GM13977 (cell line): Measurements from ENCODE around the gene RASL11B.

Experiments used
- DNase-seq: peaks from one replicate; pipeline ENCODE4 v3.0.0; 2012; ENCODE audit warnings: low spot score
- CTCF ChIP-seq: IDR thresholded peaks from 2 replicates; pipeline ENCODE4 v1.5.1; 2012; ENCODE audit warnings: mild to moderate bottlenecking, control low read depth; ENCODE audit not compliant: insufficient read depth; ENCODE audit errors: extremely low read depth, missing control alignments
- in situ Hi-C: fragments of 300-500 bp; cut with MboI; formaldehyde crosslinking; loops from one replicate; pipeline ENCODE4 v1.12.0; 2022; ENCODE audit warnings: low sequenced_read_pairs, low pct_unique_long_range_greater_than_20kb, mixed read lengths, inconsistent platforms; ENCODE audit not compliant: unreplicated experiment

RASL11B gene

GRCh38 chr4:52837716-52838558 lies 24.2 kb upstream of the RASL11B start:
- no peak for TF ChIP-seq CTCF
- DNase-seq: no peak
- in situ Hi-C loops: no loop called here

GRCh38 chr4:52838729-52839586 lies 23.2 kb upstream of the RASL11B start:
- no peak for TF ChIP-seq CTCF
- in situ Hi-C loops: no loop called here
- no peak for DNase-seq

GRCh38 chr4:52840531-52841370 lies 21.4 kb upstream of the RASL11B start:
- DNase-seq: no peak
- in situ Hi-C loops: no loop called here
- TF ChIP-seq CTCF: no peak

- no peak for DNase-seq
- in situ Hi-C loops: no loop called here
- no peak for TF ChIP-seq CTCF
Measured at GRCh38 chr4:52841682-52842456, 20.2 kb upstream of the RASL11B start.

- no peak for DNase-seq
- in situ Hi-C loops: no loop called here
- no peak for TF ChIP-seq CTCF
Measured at GRCh38 chr4:52842792-52843191, 19.3 kb upstream of the RASL11B start.
